Measurements from ENCODE around the gene TTLL9.

DNA sequence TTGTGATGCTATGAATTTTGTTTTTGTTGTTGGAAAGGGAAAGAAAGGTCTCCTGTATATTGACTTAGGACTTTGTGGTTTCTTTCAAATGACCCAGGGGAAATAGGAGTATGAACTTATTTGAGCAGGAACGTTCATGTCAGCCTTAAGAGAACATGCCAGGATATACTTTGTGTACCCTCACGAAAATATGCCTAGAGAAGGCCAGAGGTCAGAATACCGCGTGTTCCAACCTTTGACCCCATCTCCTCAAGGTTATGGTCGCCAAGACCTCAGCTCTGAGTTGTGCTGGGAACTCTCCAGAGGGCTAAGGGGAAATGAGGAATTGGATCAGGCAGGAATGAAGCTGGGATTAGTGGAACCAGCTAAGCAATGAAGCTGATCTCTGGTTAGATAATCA is 11.5 kb downstream of the TTLL9 start:
- TF ChIP-seq, protein P1, sequence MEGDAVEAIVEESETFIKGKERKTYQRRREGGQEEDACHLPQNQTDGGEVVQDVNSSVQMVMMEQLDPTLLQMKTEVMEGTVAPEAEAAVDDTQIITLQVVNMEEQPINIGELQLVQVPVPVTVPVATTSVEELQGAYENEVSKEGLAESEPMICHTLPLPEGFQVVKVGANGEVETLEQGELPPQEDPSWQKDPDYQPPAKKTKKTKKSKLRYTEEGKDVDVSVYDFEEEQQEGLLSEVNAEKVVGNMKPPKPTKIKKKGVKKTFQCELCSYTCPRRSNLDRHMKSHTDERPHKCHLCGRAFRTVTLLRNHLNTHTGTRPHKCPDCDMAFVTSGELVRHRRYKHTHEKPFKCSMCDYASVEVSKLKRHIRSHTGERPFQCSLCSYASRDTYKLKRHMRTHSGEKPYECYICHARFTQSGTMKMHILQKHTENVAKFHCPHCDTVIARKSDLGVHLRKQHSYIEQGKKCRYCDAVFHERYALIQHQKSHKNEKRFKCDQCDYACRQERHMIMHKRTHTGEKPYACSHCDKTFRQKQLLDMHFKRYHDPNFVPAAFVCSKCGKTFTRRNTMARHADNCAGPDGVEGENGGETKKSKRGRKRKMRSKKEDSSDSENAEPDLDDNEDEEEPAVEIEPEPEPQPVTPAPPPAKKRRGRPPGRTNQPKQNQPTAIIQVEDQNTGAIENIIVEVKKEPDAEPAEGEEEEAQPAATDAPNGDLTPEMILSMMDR (IDR thresholded peaks at IDR 0.05), result no peak
- TF ChIP-seq EP300 (IDR thresholded peaks at IDR 0.05), result no peak
